GM18526 (cell line): ENCODE results near the gene CTIF.
A peak's percentile ranks its signal among the peaks of the same experiment; 100 is the strongest.

Source experiments
- POLR2A ChIP-seq: IDR thresholded peaks from 3 replicates; pipeline ENCODE4 v1.6.1; 2011; ENCODE audit not compliant: insufficient read length; ENCODE audit errors: extremely low read depth

CTIF gene

DNA sequence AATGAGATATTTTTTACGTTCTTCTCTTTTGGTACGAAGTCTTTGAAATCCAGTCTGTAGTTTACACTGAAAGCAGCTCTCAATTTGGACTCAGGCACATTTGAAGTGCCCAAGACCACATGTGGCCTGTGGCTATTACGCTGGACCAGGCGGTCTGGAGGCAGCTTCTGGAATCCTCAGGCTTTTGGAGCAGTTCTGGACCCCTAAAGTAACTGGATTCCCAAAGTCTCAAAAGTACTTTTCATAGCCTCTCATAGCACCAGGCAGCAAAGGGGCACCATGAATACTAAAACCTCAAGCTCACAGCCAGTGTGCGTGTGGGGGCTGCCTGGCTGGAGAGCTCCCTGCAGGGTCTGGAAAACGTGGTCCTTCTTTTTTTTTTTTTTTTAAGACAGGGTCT lies 293.0 kb downstream of the CTIF start:
- no peak for TF ChIP-seq POLR2A

DNA sequence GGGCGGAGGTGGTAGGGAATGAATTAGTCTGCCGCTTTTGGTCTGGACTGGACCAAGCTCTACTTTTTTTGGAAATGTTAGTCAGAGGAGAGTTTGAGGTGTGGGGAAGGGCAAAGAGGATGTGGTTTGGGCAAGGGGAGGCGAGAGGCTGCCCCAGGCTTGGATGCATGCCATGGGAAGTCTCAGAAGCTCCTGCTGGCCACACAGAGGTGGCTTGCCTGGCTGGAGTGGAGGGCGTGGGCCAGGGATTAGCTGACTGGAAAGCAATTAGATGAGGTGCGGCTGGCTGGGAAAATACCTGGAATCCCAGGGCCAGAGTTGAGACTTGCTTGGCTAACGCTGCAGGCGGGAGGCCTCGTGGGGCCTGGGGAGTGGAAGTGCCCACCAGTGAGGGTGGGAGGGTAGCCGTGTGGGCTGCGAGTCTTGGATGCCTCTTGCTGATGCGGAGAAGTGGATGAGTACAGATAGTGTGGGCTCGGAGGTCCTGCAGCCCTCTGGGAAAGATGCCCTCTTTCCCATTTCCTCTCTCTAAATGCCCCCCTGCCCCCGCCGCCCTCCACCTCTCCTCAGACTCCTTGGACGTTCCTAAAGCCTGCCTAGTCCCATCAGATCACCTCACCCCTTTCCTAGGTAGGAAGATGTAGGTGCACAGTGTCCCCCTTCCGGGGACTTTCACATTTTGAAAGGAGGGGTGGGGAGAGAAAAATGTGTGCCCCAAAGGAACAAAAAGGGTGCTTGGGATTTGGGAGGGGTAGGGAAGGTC lies 294.3 kb downstream of the CTIF start:
- TF ChIP-seq POLR2A, result no peak

DNA sequence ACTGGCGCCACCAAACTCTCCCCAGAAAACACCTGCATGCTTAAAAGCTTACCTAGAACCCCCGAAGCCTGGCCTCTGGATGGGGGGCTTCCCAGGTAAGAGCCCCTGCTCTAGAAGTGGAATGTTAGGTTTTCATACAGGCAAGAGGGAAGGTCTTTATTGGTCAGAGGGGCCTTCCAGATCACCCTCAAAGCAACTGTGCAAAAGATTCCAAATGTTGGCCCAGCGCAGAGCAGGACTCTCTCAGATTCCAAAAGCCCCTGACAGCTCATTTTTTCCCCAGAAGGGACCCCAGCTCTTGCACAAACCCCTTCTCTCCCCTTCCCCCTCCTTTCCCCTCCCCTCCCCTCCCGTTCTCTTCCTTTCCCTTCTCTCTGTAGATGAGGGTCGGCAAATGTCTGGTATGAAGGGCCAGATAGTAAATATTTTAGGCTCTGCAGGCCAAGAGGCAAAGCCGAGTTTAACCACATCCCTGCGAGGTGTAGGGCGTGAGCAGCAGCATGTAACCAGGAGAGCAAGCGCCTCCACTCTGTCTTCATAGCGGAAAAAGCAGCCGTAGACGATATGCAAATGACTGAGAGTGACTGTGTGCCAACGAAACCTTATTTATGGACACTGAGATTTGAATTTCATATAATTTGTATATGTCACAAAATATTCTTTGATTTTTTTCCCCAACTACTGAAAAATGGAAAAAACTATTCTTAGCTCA lies 295.0 kb downstream of the CTIF start:
- peak; percentile 71 for TF ChIP-seq POLR2A

DNA sequence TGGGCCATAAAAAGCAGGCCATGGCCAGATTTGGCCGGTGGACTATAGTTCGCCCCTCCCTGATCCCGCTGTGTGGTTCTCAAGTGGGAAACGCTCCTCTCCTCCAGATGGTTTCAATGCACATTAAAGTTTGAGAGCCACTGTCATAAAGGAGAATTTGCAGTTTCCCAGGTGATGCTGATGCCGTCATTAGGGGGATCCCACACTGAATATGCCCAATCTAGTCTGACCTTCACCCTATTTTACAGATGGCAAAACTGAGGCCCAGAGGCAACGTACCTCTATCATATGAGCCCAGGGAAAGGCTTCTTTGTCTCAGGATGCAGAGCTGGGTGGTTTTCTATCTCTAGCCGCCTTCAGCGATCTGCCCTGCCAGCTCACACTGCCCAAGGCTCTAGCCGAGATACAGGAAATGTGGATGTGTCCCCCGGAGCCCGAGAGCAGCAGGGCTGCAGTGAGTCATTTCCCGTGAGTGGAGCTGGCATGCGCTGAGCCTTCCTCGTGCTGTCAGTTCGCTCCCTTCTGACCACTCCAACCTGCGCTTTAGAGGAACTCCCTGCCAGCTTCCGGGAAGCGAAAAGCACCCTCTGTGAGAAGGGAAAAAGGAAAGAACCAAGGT lies 295.7 kb downstream of the CTIF start:
- peak; percentile 61 for TF ChIP-seq POLR2A

DNA sequence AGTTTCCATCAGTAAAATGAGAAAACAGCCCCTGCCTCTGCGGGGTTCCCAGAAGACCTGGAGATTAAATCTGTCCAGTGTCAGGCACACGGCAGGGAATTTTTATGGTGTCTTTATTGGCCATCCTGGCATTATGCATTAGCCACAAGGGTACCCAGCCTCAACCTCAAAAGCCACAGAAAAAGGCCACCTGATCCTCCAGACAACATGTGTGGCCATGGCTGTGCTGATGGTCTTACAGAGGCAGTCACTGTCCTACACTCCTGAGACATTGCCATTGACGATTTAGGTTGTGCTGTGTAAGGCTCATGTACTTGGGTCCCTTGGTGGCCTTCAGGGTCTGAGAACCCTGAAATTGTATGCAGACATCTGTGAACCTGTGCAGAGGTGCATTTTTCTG lies 296.3 kb downstream of the CTIF start:
- no peak for TF ChIP-seq POLR2A

DNA sequence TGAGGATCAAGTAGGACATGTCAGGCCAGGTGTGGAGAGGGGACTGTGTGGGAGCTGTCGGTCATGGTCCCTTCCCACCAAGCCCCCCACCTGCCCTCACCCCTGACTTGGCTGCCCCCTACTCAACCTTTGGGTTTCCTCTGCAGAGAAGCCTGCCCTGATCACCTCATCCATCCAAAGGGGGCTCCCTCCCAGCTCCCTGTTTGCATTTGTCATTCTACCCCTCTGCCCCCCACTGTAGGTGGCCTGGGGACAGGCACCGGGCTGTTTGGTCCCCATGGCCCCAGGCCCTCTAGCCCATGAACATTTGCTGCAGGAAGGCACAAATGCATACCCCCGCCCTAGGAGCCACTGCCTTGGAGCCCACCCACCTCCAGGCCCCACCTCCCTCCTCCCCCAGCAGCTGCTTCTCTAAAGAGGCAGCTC lies 296.9 kb downstream of the CTIF start:
- no peak for TF ChIP-seq POLR2A

DNA sequence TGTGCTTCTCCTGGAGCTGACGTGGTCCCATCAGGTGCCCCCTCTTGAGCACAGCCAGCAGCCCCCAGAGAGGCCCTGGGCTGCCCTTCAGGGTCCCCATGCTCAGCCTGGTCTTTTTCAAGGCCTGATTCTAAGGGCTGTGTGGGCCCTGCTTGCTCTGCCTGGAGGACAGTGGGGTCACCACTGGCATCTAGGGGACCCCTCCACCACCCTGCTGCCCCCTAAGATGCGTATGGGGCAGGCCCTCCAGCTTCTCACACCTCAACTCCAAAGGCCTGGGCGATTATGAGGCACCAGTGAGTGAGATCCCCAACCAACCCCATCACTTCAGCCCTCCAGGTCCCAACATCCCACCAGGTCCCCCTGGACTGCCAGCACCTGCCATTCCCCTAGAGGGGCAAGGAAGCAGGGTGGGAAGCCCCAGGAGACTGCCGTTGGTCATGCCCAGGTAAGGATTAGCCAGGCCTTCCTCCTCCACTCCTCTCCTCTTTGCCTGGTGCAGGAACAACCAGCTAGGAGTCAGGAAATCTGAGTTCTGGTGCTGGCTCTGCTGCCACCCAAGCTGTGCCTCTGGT lies 297.5 kb downstream of the CTIF start:
- TF ChIP-seq POLR2A, result no peak

DNA sequence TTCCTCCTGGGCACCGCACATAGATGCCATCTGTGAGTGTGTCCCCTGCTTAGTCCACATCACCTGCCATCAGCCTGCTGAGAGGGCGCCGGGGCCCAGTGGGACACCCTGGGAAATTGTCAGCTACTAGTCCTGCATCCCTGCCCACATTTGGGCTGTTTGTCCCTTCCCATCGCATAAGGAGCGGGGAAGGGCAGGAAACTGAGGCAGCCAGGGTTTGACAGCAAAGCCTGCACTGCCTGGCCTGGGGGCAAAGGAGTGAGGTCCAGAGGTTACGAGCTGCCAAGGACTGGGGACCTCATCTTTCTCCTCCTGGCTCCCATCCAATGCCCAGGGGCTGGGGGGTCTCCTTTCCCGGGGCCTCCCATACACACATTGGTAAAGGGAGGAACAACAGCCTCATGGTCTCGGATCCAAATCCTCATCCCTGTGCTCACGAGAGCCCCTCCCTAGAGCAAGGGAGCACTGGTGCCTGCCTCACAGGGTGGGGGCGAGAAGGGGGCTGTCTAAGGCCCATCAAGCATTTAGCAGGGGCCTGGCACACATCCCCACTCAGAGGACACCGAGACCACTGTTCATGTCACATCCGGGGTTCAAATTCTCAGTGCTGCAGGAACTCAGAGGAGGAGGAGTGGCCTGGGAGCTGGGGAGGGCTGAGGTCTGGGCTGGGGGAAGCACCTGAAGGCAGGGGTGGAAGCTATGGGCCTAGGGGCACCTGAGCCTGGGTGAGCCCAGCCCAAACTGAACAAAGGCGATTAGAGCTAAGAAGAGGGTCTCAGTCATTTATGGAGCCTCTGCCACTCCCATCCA lies 298.2 kb downstream of the CTIF start:
- TF ChIP-seq POLR2A, result no peak

DNA sequence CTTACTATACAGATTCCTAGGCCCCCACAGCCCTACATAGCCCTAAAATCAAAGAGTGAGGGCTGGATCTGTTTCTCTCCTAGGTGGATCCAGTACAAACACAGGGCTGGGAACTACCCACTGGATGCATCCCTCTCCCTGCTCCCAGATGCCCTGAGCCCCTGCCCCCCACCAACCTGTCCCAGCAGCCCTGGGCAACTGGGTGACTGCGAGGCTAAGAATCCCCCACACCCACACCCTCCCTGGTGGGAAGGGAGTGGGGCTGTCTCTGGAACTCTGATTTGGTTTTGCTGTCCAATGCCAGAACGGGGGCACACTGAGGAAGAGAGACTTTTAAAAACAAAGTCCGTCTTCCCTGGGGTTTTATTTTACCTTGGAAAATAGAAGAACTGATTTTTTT lies 298.8 kb downstream of the CTIF start:
- TF ChIP-seq POLR2A, result no peak

DNA sequence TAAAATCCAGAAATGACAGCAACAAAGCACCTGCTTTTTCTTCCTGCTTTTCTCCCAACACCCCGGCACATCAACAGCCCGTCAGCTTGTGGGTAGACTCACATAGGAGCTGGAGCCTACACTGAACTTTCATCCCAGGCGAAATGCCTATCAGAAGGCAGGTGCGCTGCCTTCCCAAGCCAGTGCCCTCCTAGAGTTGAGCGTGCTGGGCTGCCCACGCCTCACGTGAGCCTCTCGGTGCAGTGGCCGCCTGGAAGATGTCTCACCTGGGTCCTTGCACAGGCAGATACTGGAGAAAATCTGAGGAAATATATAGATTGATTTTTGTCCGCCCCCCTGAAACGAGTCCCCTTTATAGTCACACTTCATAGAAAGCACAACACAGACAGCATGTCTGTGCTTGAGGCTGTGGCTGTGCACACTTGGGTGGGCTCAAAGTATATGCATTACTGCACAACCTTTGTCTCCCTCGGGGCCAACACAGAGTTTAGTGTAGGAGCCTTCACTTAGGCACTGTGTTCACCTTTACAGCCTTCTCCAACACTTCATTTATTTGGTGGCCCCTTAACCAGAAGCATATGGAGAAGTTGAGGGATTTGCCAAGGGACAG lies 299.4 kb downstream of the CTIF start:
- TF ChIP-seq POLR2A, result no peak

DNA sequence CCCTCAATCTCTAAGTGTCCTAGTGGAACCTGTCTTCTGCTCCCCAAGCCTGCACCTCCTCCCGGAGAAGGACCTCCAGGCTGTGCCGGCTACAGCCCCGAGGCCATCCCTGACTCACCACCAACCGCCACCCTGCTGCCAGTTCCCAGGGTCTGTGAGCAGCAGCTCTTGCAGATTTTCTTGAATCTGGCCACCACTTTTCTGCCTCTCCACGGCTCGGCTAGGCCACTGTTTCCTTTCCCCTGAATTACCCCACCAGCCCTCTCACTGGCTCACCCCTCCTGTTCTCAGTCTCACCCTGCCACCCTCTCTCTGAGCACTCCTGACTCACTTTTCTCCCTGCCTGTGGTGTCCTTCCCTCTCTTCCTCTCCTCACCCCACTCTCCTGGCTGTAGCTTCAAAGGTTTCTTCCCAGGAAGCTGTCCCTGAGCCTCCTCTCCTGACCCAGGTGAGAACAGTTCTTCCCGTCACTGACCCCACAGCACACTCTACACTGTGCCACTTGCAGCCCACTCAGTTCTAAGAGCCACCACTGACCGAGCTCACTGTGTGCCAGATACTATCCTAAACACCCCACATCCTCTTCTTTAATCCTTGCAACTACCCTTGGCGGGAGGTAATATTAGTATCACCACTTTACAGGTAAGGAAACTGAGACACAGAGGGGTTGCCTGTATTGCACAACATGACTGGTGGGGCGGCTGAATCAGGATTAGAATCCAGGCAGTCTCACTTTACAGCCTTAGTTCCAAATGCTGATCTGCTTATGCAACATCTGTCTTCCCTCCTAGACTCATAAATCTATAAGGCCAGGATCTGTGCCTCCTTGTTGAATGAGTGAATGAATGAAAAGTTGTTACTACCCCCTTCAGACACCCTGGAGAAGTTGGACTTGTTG lies 300.3 kb downstream of the CTIF start:
- no peak for TF ChIP-seq POLR2A

DNA sequence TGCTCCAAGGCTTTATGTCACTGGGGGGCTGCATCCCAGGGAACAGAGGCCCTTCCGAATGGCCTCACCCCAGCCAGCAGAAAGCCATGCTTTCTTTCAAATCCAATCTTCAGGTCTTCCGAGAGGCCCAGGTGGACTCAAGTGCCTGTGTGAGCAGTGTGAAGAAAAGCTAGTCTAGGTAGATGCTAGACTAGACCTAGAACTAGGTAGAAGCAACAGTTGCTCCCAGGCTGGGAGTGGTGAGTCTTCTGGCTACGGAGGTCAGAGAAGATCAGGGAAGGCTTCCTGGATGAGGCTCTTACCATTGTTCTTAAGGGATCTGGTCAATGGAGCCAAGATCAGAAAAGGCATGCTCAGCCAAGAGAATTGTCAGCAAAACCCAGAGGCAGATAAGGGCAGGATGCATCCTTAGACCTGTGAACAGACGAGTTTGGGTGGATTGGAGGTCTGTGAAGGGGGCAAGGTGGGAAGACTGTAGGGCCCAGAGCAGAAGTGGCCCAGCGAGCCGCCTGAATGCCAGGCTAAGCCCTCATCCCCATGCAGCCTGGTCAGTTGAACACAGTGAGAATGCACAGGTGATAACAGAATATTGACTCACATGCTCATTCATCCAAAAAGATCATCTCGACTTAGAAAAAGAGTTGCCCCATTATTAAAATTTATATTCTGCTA lies 301.1 kb downstream of the CTIF start:
- TF ChIP-seq POLR2A, result no peak

DNA sequence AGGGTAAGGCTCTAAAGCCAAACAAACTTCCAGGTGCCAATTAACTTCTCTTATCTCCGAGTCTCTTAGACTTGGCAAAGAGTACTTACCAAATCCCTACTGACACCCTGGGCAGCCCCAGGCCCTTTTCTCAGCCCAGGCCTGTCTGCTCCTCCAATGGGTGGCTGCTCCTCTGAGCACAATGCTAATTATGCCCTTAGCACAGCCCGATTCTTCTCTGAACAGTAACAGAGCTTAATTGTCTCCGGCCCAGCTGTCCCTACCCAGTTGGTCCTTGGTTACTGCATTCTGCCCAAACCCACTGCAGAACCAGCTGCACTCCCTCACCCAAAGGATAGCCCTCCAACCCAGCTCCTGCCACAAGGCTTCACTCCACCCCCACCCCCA lies 301.7 kb downstream of the CTIF start:
- no peak for TF ChIP-seq POLR2A
